HG03045 (cell line): ENCODE results near the gene BSND.

Source experiments
- ATAC-seq: cut with Tn5 transposase; IDR thresholded peaks from one replicate; pipeline ENCODE4 v1.9.1; 2021; ENCODE audit warnings: mild to moderate bottlenecking, moderate library complexity; ENCODE audit not compliant: unreplicated experiment

Gene BSND

GRCh38 chr1:55044617-55045397 is 46.1 kb downstream of the BSND start:
- ATAC-seq: no peak

DNA sequence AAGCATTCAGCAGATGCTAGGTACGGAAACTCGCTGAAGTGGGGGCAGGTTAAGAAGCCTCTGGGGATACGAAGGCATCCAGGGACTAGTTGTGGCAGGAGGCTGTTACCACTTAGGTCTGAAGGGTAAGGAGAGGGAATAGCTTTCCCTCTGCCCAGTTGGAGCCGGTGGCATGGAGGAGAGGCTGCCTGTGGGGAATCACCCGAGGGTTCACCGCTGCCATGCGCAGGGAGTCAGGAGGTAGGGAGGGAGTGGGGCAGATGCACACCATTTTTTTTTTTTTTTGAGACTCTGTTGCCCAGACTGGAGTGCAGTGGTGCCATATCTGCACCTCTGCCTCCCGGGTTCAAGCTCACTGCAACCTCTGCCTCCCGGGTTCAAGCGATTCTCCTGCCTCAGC is 46.7 kb downstream of the BSND start:
- ATAC-seq: no peak

DNA sequence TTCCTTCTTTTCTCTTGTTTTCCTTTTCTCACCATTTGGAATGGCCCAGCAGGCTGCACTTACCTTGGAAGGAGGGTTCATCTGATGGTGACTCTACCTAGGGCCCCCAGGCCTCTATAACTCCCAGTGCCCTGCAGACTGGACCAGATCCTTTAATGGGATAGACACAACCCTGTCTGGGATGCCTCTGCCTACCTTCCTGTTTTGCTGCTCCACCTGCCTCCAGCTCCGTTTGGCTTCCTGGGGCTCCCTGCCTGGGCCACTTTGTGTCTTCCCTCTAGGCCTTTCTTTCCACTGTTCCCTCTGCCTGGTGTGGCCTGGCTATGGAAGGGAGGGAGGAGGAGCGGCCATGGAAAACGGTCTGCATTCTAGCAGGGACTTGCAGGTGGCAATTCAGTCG is 48.1 kb downstream of the BSND start:
- ATAC-seq: no peak

DNA sequence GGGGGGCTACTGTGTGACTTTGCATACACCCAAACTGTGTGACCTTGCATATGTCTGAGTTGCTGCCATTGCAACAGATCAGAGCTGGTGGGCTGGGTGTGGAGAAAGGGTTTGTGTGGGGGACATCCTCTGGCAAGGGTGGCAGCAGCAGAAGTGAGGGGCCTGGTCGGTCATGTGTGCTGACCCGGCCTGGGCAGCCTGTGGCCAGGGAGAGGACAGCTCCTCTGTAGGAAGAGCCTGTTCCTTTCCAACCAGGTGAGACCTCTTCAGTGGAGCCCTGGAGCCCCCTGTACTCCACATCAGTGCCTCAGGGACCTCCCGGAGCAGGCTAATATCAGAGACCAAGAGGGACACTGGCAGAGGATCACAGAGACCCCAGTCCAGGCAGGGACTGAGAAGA is 48.9 kb downstream of the BSND start:
- no peak for ATAC-seq

DNA sequence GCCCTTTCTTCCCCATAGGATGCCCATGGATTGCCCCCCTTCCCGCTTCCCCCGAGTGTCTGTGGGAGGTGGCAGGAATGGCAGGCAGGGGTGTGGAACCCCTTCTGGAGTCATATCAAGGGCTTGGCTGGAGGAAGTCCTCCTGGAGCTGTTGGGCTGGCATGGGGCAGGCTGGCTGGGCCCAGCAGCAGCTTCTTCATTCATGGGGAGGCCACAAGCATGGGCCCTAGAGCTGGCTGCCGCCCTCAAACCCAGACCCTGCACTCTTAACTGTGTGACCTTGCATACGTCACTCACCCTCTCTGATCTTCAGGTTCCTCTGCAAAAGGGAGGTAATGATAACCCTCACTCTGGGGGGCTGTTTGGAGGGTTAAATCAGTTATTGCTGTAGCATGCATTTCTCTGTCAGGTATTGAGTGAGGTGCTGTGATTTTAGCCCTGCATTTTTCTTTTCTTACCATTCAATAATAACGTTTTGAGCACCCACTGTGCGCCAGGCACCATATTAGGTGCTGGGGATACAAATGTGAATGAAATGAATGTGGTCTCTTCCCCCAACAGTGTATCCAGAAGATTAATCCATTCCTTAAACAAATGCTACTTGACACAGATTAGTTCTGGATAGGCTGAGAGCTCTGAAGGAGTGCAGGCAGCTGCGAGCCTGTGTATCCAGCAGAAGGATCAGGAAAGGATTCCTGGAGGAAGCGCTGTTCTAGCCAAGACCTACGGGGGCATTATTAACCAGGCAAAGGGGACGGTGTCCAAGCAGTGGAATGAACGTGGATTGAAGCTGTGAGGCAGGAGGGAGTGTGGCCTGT is 49.9 kb downstream of the BSND start:
- no peak for ATAC-seq

DNA sequence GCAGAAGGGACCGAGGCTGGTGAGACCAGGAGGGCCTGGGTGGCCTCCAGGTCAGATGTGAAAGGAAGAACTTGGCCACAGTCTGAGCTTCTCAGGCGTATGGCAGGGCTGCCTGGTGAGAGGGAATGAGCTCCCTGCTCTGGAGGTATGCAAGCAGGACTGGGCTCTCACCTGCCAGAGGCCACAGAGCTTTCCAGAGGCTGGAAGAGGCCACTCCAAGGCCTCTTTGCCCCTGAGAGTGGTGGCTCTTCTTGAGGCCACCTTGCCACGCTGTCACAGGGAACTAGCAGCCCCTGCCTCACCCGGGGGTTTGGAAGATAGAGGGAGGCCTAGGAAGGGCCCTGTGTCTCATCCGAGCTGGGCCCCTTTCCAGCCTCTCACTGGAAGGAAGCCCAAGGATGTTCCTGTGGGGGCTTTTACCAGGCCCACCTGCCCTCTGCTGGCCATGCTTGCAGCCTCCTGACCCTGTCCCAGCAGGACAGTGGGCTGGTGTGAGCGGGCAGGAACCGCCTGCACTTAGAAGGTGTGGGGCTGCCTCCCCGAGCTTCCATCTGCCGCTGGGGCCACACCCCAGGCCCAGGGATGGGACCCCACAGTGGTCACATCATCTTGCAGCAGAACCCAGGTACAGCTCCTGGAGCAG is 50.7 kb downstream of the BSND start:
- no peak for ATAC-seq

GRCh38 chr1:55049914-55050278 is 51.2 kb downstream of the BSND start:
- ATAC-seq: no peak

- no peak for ATAC-seq
These were observed 51.5 kb downstream of the BSND start for GRCh38 chr1:55050283-55050682.

DNA sequence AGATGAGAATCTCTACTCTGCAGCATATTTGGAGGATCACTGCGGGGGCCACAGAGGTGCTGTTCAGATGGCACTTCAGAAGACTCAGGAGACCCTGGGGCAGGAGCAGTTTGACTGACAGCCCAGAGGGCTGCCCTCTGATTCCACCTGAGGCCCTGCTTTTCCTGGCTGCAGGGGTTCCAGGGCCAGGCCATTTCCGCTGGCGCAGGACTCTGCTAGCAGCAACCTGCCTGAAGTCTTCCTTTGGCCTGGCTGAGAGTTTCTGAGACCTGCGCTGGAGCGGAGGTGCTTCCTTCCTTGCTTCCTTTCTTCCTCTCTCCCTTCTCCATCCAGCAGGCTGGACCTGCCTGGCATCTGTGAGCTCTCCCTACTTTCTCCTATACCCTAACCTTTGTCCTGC is 52.4 kb downstream of the BSND start:
- ATAC-seq: no peak

- no peak for ATAC-seq
These were observed 52.9 kb downstream of the BSND start for GRCh38 chr1:55051621-55052020.

DNA sequence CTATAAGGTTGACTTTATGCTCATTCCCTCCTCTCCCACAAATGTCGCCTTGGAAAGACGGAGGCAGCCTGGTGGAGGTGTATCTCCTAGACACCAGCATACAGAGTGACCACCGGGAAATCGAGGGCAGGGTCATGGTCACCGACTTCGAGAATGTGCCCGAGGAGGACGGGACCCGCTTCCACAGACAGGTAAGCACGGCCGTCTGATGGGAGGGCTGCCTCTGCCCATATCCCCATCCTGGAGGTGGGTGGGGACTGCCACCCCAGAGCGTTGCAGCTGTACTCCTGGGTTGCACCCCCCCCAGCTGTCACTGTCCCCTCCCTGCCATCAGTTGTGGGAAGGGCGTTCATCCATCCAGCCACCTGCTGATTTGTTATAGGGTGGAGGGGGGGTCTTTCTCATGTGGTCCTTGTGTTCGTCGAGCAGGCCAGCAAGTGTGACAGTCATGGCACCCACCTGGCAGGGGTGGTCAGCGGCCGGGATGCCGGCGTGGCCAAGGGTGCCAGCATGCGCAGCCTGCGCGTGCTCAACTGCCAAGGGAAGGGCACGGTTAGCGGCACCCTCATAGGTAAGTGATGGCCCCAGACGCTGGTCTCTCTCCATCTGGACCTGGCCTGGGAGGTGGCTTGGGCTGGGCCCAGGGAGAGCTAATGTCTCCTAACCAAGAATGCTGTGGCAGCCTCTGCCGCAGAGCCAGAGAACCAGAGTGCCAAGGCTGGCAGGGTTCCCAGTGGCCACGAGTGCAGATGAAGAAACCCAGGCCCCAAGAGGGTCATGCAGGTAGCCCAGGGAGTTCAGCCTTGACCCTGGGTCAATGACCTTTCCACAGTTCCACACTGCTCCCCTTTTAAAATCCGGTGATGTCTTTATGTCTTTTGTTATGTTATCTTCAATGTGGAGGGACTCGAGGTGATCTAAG is 53.7 kb downstream of the BSND start:
- no peak for ATAC-seq

GRCh38 chr1:55053265-55053954 is 54.7 kb downstream of the BSND start:
- ATAC-seq: no peak

DNA sequence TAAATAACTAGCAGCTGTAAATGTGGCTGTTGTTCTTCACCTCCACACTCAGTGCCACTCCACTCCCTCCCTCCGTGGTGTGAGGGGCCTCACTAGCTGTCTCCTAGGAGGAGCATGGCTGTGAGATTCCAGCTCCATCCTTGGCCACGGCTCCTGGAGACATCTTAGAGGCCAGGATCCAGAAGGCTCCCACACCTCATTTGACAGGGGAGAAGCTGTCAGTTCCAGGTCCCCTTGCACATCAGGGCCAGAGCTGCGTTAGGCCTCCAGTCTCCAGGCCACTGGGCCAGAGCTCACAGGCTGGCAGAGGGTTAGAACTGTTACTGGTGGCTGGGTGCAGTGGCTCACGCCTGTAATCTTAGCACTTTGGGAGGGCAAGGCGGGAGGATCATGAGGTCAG is 55.7 kb downstream of the BSND start:
- ATAC-seq: no peak

- ATAC-seq: no peak
These were observed 56.5 kb downstream of the BSND start for GRCh38 chr1:55055084-55055882.

GRCh38 chr1:55055951-55056631 is 57.4 kb downstream of the BSND start:
- ATAC-seq: no peak

GRCh38 chr1:55056632-55056992 is 57.9 kb downstream of the BSND start:
- no peak for ATAC-seq

DNA sequence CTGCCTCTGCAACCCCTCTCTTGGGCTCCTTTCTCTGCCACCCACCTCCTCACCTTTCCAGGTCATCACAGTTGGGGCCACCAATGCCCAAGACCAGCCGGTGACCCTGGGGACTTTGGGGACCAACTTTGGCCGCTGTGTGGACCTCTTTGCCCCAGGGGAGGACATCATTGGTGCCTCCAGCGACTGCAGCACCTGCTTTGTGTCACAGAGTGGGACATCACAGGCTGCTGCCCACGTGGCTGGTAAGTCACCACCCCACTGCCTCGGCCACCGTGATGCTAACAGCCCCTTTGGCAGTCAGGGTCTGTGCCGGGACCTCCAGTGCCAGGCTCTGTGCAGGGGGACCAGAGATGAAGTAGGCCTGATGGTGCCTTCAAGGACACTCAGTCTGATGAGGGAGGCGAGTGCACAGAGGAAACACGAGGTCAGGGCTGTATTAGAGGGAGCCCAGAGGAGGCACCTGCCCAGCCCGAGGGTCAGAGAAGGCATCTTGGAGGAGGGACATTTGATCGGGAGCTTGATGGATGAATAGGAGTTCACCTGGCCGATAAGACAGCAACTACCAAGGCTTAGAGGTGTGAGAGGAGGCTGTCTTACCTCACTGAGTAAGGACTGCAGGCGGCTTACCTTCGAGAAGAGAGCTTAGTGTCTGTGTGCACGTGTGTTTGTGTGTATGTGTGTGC is 58.7 kb downstream of the BSND start:
- no peak for ATAC-seq

DNA sequence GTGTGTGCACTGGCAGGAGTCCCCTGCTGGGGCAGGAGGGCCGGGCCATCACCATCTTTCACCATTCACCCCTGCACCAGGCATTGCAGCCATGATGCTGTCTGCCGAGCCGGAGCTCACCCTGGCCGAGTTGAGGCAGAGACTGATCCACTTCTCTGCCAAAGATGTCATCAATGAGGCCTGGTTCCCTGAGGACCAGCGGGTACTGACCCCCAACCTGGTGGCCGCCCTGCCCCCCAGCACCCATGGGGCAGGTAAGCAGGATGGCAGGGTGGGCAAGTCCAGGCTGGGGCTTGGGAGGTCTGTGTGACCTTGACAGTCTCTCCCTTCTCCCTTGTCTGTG is 59.2 kb downstream of the BSND start:
- ATAC-seq: no peak
